SU-DHL-6 (cell line): ENCODE results near the gene COL13A1.

Source experiments
- CTCF ChIP-seq: fragments of 200-600 bp; sonication (generic); IDR thresholded peaks from one replicate; pipeline ENCODE4 v1.5.1; 2017; ENCODE audit warnings: antibody characterized with exemption, mild to moderate bottlenecking, low read length, moderate library complexity; ENCODE audit not compliant: insufficient read depth, poor library complexity, severe bottlenecking
- EZH2phosphoT487 ChIP-seq: fragments of 200-600 bp; sonication (generic), shearing (Covaris generic); conservative IDR thresholded peaks from 2 replicates; pipeline ENCODE4 v1.6.1; 2018; ENCODE audit warnings: mild to moderate bottlenecking, antibody characterized with exemption, low read length, moderate library complexity, mixed read lengths

- no peak for TF ChIP-seq CTCF
- TF ChIP-seq EZH2phosphoT487, result no peak
Observed at GRCh38 chr10:69781576-69781975, 20.1 kb upstream of the COL13A1 start.
